Measurements from ENCODE around the gene HPN. TPM values are rescaled to one million over a fixed set of nuclear protein-coding genes. Genes with fewer than 3 reads are reported as not detected.

The HPN gene
- total RNA-seq, 3 donors from 2014 or later (not counting 1 experiment from before 2014, with no cell fraction given) = not detected

DNA sequence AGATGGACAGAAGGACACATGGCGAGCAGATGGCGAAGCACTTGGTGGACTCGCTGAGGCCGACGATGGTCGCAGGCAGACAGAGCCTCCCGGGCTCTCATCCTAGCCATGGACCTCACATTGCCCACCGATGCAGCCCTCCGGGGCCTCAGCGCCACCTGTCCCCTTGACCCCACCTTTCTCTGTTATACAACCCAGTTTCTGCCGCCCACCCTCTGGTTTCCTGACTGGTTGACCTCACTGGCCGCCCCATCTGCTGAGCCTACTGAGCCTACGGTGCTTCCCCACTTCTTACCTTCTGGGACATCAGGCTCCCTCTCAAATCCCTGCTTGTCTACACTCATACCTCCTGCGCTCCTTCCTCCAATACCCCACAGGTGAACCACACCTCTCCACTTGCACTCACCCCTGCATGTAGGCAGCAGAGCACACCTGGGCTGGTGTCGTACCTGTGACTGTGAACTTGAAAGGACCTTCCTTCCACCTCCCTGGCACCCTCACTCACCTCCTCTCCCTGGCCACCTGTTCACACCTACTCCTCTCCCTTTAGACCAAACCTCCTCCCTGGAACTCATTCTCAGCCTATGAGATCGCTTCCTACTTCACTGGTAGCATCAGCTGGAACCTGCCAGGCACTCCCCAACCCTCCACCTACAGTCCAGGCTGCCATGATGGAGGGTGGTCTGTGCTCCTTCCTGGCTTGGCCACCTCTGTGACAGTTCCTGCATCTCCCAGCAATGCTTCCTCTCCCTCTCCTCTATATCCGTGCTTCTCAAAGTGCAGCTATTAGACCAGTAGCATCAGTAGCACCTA, 36.1 kb downstream of the HPN start:
- peaks cover 0 to 16% of the 10 kb centered on the region in 2 donors for H3K27me3 Mint-ChIP-seq (ENCODE audit: low read depth in 2 of 2)
- no peaks in the 10 kb centered on the region for H3K36me3 Mint-ChIP-seq
- TF ChIP-seq, protein P1, sequence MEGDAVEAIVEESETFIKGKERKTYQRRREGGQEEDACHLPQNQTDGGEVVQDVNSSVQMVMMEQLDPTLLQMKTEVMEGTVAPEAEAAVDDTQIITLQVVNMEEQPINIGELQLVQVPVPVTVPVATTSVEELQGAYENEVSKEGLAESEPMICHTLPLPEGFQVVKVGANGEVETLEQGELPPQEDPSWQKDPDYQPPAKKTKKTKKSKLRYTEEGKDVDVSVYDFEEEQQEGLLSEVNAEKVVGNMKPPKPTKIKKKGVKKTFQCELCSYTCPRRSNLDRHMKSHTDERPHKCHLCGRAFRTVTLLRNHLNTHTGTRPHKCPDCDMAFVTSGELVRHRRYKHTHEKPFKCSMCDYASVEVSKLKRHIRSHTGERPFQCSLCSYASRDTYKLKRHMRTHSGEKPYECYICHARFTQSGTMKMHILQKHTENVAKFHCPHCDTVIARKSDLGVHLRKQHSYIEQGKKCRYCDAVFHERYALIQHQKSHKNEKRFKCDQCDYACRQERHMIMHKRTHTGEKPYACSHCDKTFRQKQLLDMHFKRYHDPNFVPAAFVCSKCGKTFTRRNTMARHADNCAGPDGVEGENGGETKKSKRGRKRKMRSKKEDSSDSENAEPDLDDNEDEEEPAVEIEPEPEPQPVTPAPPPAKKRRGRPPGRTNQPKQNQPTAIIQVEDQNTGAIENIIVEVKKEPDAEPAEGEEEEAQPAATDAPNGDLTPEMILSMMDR (IDR thresholded peaks at IDR 0.05) = no peak
- Histone ChIP-seq H3K4me3 (ENCODE audit: low read length) (no peak overlapping the region), H3K9me3 (ENCODE audit: control insufficient read depth, insufficient read depth, low read length) (no peaks in the 10 kb centered on the region), H3K36me3 (ENCODE audit: control insufficient read depth, insufficient read depth, low read length) (no peaks in the 10 kb centered on the region), H3K4me1 (ENCODE audit: control insufficient read depth, insufficient read depth, low read length) (peaks cover 22% of the 10 kb centered on the region), H3K27ac (ENCODE audit: low read length) (no peak overlapping the region), H3K27me3 (ENCODE audit: control insufficient read depth, insufficient read depth, low read length) (no peaks in the 10 kb centered on the region)
- no peak for DNase-seq
- H3K9me3 Mint-ChIP-seq = no peaks in the 10 kb centered on the region
- H3K27ac Mint-ChIP-seq = no peak overlapping the region
- ATAC-seq = no peak
- intact Hi-C loops (cut with micrococcal nuclease) = no loop called here
- no peak overlapping the region for H3K4me3 Mint-ChIP-seq
- 84% methylated on average over 17 of the region's 17 CpGs for WGBS (ENCODE audit: insufficient coverage)
- H3K4me1 Mint-ChIP-seq = peaks cover 0 to 22% of the 10 kb centered on the region in 2 donors

DNA sequence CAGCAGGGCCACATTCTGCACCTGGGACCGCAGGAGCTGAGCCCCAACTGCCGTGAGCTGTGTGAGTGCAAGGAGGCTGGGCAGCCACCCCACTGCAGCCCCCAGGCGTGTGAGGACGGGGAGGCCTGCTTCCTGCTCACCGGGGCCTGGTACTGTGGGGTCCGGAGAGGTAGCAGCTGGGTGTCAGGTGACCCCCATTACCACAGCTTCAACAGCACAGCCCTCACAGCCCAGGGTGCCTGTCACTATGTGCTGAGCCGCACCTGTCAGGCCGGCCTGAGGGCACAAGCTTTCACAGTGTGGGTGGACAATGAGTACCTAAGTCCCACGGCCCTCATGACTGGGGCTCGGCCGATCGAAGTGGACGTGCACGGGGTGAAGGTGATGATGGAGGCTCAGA, 38.3 kb downstream of the HPN start:
- no peaks in the 10 kb centered on the region for H3K36me3 Mint-ChIP-seq
- no peak for ATAC-seq
- no peaks in the 10 kb centered on the region for H3K9me3 Mint-ChIP-seq
- intact Hi-C loops (cut with micrococcal nuclease) = no loop called here
- TF ChIP-seq, protein P1 (IDR thresholded peaks at IDR 0.05) = no peak
- peaks cover 0 to 16% of the 10 kb centered on the region in 2 donors for H3K27me3 Mint-ChIP-seq (ENCODE audit: low read depth in 2 of 2)
- H3K4me1 Mint-ChIP-seq = peaks cover 0 to 22% of the 10 kb centered on the region in 2 donors
- Histone ChIP-seq H3K27ac (ENCODE audit: low read length) (no peak overlapping the region), H3K27me3 (ENCODE audit: control insufficient read depth, insufficient read depth, low read length) (no peaks in the 10 kb centered on the region), H3K4me3 (ENCODE audit: low read length) (no peak overlapping the region), H3K9me3 (ENCODE audit: control insufficient read depth, insufficient read depth, low read length) (no peaks in the 10 kb centered on the region), H3K36me3 (ENCODE audit: control insufficient read depth, insufficient read depth, low read length) (no peaks in the 10 kb centered on the region), H3K4me1 (ENCODE audit: control insufficient read depth, insufficient read depth, low read length) (peaks cover 35% of the 10 kb centered on the region)
- no peak overlapping the region for H3K27ac Mint-ChIP-seq
- 77% methylated on average over 14 of the region's 14 CpGs for WGBS (ENCODE audit: insufficient coverage)
- no peak overlapping the region for H3K4me3 Mint-ChIP-seq
- no peak for DNase-seq

DNA sequence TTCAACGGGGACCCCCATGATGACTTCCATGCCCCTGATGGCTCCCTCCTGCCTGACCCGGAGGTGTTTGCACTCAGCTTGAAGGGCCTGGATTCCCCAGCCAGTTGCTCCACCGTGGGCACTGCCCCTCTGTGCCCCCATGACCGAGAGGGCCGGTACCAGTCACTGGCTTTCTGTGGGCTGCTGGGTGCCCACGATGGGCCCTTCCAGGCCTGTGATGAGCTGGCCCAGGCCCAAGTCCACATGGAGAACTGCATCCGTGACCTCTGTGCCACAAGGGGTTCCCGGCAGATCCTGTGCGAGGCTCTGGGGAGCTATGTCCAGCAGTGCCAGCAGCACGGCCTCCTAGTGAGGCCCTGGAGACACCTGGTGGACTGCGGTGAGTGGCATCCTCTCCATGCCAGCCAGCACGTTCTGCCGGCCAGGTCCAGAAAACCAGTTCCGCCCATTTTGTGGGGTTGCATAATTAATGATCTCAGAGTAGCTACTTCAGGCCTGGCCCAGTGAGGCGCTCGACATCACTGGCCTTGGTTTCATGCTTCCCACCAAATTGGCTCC, 39.2 kb downstream of the HPN start:
- intact Hi-C loops (cut with micrococcal nuclease) = no loop called here
- no peaks in the 10 kb centered on the region for H3K9me3 Mint-ChIP-seq
- H3K27ac Mint-ChIP-seq = no peak overlapping the region
- H3K27me3 Mint-ChIP-seq (ENCODE audit: low read depth in 2 of 2) = peaks cover 0 to 14% of the 10 kb centered on the region in 2 donors
- peaks cover 3 to 22% of the 10 kb centered on the region in 2 donors for H3K4me1 Mint-ChIP-seq
- ATAC-seq = no peak
- peaks cover 40% of the 10 kb centered on the region for H3K4me1 ChIP-seq (ENCODE audit: control insufficient read depth, insufficient read depth, low read length)
- no peaks in the 10 kb centered on the region for H3K27me3 ChIP-seq (ENCODE audit: control insufficient read depth, insufficient read depth, low read length)
- H3K4me3 Mint-ChIP-seq = no peak overlapping the region
- 92% methylated on average over 16 of the region's 16 CpGs for WGBS (ENCODE audit: insufficient coverage)
- H3K36me3 Mint-ChIP-seq = no peaks in the 10 kb centered on the region
- TF ChIP-seq, protein P1 (IDR thresholded peaks at IDR 0.05) = no peak
- no peaks in the 10 kb centered on the region for H3K36me3 ChIP-seq (ENCODE audit: control insufficient read depth, insufficient read depth, low read length)
- DNase-seq = no peak
- H3K27ac ChIP-seq (ENCODE audit: low read length) = no peak overlapping the region
- no peak overlapping the region for H3K4me3 ChIP-seq (ENCODE audit: low read length)
- no peaks in the 10 kb centered on the region for H3K9me3 ChIP-seq (ENCODE audit: control insufficient read depth, insufficient read depth, low read length)
